HCEC 1CT (cell line): Measurements from ENCODE around the gene BMF.
"Not testable (repeated sequence)": the region's sequence is repeated elsewhere in the genome, so short reads cannot be mapped to it uniquely, and the experiment has no call there.

Experiments
- DNase-seq: peaks from one replicate; pipeline ENCODE4 v3.0.0-alpha.2; 2017

Gene BMF

DNA sequence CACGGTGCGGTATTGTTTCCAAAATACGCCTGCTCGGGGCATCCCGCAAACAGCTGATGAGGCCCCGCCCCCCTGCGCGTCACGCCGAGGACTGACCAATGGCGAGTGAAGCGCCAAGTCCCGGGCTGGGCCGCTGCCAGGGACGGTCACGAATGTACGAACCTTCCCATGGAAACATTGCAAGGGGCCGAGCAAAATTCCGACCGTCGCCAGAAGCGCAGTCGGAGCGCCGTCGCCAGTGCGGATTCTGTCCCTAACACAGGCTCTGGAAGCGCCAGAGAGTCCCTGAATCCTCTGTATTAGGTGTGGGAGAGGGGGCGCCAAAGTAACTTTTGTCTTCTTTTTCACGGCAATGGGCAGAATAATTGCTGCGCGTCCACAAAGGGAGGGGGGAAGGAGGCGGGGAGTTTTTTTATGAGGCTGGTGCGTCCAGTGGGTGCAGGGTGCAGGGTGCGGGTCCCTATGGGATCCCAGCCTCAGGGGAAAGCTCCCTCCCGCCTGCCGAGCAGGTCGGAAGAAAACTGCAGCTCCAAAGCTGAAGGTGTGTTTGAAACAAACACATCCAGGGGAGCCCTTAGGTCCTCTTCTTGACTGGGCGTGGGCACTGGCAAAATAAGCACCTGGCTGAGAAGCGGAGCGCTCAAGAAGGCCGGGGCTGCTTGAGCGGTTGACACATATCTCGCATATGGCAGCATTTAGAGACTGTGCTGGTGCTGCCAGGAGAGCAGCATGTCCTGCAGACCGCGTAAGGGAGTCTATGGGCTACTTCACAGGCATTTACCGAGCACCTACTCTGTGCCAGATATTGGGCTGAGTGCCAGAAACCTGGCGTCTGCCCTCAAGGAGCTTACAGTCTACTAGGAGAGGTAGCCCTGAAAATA lies at the start of gene BMF:
TSS of gene BMF (minus strand) at position 25 of the 881 bp plus-strand sequence. CDS start 2,793 bp downstream, outside the sequence.
- DNase-seq, result peak; percentile 98

DNA sequence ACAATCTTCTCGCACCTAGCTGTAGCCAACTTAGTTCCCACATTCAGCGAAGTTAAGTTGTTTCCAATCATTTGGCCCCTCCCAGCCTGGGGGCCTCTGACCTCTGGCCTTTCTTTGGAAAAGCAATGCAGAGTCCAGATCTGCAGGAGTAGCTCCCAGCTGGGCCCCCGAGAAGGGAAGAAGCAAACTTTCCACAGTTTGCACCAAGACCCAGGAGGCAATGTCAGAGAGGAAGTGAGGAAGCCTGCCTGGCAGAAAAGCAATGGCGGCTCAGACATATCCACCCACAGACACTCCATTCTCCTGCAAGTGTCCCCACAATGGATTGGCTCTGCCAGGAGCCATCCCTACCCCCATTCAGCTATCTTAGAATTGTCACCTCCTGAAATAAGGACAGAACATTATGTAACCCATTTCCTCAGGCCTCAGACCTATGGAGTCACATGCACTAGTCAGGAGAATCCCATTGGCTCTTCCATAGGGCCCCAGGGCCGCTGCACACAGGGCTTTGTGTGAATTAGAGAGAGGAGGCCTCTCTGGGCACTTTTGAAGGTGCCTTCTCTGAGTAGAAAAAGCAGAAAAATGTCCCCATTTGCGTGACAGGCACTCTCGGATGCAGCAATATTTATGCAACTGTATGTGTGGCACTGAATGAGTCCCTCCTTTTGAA lies 49.2 kb upstream of the BMF start:
- DNase-seq, result no peak

DNA sequence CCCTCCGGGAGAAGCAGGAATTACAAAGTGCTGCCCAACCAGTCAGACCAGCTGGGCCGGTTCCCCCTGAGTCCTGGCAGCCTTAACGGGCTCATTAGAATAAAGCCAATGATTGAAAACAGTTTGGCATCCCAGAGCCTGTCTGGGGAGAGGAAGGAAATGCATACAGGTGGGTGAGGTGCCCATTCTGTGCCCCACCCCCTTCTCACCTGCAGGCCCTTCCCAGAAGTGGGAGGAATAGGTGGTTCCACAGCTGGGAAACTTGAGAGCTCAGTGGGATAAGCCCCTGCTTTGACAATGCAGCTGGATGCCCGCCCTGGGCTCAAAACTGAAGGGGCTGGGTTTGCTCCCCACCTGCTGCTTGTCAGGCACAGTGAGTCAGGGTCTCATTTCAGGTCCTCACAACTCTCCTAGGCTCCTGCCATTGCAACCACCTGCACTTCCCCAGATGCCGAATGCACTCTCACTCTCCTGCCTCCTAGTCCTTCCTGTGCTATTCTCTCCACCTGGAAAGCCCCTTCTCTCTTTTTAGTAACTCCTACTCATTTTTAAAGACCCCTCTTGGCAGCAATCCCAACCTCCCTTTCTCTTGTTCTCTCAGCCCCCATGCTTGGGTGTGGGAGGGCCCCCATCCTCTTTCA lies 46.7 kb upstream of the BMF start:
- no peak for DNase-seq

- not testable (repeated sequence) for DNase-seq
These were observed 46.1 kb upstream of the BMF start for GRCh38 chr15:40154821-40155220.

- no peak for DNase-seq
These were observed 43.3 kb upstream of the BMF start for GRCh38 chr15:40151991-40152390.

DNA sequence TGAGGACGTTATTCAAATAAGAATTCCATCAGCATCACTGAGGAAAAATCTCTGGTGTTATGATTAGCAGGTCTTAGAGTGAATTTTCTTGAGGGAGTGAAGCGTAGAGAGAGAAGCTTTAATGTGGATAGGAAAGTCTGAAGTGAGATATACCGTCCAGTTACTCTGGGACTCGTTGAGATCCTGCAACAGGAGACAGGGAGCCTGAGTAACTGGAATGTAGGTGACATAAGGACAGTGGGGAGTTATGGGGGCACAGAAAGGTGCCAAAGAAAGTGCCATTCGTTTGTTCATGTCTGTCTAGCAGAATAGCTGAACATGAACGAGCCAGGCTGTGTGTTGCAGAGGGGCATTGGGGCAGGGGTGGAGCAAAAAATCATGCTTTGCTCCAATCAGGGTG lies 42.8 kb upstream of the BMF start:
- DNase-seq, result no peak

GRCh38 chr15:40150163-40150925 lies 41.7 kb upstream of the BMF start:
- peak; percentile 43 for DNase-seq

DNA sequence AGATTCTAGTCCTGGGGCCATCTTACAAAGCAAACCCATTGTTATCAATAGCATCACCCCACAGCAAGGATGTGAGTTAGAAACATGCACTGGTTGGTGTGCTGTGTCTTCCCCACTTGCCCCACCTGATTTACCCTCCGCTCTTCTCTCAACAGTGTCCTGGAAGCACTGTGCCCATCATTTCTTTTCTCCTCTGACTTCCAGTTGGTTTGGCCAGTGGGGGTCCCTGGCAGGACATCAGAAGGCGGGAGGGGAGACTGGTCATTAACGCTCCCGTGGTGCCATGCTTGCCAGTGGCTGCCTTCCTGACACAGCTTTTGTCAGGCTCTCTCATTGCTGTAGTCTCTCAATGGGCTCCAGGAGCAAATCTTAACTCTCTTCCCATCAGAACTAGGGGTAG lies 40.7 kb upstream of the BMF start:
- DNase-seq, result no peak

- DNase-seq, result peak; percentile 43
These were observed 37.4 kb upstream of the BMF start for GRCh38 chr15:40146037-40146436.

GRCh38 chr15:40142428-40142827 lies 33.7 kb upstream of the BMF start:
- DNase-seq, result no peak

DNA sequence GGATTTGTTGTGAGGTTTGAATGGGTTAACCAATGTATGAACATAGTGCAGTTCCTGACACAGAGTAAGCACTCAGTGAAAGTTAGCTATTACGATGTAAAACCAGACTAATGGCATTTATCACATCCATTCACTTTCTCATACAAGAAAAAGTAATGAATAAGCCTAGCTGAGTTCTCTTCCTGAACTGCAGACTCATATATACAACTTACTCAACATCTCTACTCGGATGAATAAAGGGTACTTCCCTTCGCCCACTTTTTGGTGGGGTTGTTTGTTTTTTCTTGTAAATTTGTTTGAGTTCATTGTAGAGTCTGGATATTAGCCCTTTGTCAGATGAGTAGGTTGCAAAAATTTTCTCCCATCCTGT lies 29.5 kb upstream of the BMF start:
- DNase-seq, result not testable (repeated sequence)

- no peak for DNase-seq
These were observed 28.9 kb upstream of the BMF start for GRCh38 chr15:40137303-40138200.

GRCh38 chr15:40136470-40137302 lies 28.0 kb upstream of the BMF start:
- no peak for DNase-seq

DNA sequence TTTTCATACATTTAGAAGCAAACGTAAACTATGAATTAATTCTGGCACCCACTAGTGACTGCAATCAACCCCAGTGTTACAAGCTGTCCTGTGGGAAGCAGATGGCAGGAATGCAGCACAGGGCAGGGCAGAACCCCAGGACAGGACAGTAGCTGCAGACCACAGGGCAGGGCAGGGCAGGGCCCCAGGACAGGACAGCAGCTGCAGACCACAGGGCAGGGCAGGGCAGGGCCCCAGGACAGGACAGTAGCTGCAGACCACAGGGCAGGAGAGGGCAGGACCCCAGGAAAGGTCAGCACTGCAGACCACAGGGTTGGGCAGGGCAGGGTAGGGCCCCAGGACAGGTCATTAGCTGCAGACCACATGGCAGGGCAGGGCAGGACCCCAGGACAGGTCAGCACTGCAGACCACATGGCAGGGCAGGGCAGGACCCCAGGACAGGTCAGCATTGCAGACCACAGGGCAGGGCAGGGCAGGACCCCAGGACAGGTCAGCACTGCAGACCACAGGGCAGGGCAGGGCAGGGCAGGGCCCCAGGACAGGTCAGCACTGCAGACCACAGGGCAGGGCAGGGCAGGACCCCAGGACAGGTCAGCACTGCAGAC lies 27.3 kb upstream of the BMF start:
- not testable (repeated sequence) for DNase-seq

DNA sequence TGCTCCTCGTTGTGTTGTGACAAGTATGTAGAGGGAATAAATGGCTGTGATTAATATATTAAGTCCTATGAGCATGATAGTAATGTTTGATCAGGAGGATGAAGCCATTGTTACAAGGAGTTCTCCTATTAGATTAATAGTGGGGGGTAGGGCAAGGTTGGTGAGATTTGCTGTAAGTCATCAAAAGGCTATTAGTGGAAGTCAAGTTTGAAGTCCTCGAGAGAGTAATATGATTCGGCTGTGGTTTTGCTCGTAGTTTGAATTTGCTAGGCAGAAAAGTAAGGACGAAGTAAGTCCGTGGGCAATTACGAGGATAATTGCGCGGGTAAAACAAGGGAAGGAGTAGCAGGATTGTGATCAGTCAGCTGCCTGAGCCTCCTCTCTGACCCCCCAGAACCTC lies 26.2 kb upstream of the BMF start:
- DNase-seq, result no peak

DNA sequence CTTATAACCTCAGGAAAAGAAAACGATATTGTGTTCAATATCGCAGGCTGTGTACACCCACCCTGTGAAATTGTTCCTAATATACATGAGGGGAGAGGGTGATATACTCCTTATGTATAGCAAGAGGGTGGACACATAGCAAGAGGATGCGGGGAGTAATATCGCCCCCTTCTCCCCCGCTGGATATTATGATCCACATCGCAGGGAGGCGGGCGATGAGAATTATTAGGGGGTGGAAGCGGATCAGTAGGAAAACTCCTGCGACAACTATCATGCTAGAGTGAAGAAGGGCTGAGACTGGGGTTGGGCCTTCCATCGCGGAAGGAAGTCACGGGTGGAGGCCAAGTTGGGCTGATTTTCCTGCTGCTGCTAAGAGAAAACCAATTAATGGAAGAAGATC lies 24.9 kb upstream of the BMF start:
- no peak for DNase-seq

DNA sequence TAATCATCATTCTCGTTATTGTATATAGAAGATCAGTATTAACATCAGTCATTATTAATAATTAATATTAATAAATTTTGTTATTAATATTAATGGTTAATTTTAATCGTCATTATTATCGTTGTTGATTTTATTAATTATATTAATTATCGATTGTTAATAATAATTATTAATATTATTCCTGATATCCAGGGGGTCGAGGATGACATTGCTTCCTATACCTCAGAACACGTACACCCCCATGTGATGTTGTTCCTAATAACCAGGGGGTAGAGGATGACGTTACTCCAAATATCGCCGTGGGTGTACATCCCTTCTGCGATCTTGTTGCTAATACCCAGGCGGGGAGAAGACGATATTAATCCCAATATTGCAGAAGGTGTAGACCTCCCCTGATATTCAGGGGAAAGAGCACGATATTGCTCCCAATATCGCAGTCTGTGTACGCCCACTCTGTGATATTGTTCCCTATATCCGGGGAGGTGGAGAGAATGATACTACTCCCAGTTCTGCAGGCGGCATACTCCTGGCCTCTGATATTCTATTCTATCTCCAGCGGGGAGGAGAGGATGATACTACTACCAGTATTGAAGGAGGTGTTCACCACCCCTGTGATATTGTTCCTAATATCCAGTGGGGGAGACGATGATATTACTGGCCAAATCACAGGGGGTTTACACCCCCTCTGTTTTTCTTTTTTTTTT lies 22.3 kb upstream of the BMF start:
- DNase-seq, result no peak

- no peak for DNase-seq
These were observed 21.4 kb upstream of the BMF start for GRCh38 chr15:40130118-40130517.

GRCh38 chr15:40128766-40129660 lies 20.3 kb upstream of the BMF start:
- no peak for DNase-seq
